Right renal cortex interstitium (tissue), 3 donors: ENCODE data around the gene CPNE1. TPM values are rescaled to one million over a fixed set of nuclear protein-coding genes. Genes with fewer than 3 reads are reported as not detected.

Experiments used
- polyA plus RNA-seq, 3 donors: library from polyadenylated mRNA; unstranded; fragments of 120-200 nt; gene quantifications; one replicate each; pipeline ENCODE4 v1.2.1, GENCODE V29; 2013; ENCODE audit not compliant: insufficient read length in 3 of 3

The CPNE1 gene
- polyA plus RNA-seq, 3 donors: 176 to 179 (median 178) TPM

Other genes with a start within 250 kb of the CPNE1 start
- under 1 TPM; 0.06 to 0.22 (median 0.19) TPM for gene GDF5, start 226.7 kb downstream of the CPNE1 start, polyA plus RNA-seq
- gene CEP250, start 209.3 kb downstream of the CPNE1 start, polyA plus RNA-seq: 10 to 100 TPM; 48.1 to 53.9 (median 51.4) TPM
- not detected for gene C20orf173, start 135.2 kb downstream of the CPNE1 start, polyA plus RNA-seq
- gene ERGIC3, start 122.8 kb downstream of the CPNE1 start, polyA plus RNA-seq: 100 to 1,000 TPM; 341 to 374 (median 348) TPM
- 1 to 10 TPM; 2.2 to 3.3 (median 2.3) TPM for gene SPAG4, start 49.1 kb downstream of the CPNE1 start, polyA plus RNA-seq
- 100 to 1,000 TPM in 1 of 3 donors, 10 to 100 TPM in 2; 98.4 to 102 (median 99.7) TPM for gene RBM12, start within 50 bp of the CPNE1 start, polyA plus RNA-seq
- gene NFS1, start 34.5 kb upstream of the CPNE1 start, polyA plus RNA-seq: 10 to 100 TPM; 32.1 to 34.3 (median 33.1) TPM
- gene ROMO1, start 34.5 kb upstream of the CPNE1 start, polyA plus RNA-seq: 10 to 100 TPM; 42.4 to 63.5 (median 53.4) TPM
- 100 to 1,000 TPM; 567 to 645 (median 630) TPM for gene RBM39, start 77.4 kb upstream of the CPNE1 start, polyA plus RNA-seq
- 10 to 100 TPM; 38.7 to 43.9 (median 41.6) TPM for gene PHF20, start 107.1 kb upstream of the CPNE1 start, polyA plus RNA-seq